Measurements from ENCODE around the gene FBXL17.

DNA sequence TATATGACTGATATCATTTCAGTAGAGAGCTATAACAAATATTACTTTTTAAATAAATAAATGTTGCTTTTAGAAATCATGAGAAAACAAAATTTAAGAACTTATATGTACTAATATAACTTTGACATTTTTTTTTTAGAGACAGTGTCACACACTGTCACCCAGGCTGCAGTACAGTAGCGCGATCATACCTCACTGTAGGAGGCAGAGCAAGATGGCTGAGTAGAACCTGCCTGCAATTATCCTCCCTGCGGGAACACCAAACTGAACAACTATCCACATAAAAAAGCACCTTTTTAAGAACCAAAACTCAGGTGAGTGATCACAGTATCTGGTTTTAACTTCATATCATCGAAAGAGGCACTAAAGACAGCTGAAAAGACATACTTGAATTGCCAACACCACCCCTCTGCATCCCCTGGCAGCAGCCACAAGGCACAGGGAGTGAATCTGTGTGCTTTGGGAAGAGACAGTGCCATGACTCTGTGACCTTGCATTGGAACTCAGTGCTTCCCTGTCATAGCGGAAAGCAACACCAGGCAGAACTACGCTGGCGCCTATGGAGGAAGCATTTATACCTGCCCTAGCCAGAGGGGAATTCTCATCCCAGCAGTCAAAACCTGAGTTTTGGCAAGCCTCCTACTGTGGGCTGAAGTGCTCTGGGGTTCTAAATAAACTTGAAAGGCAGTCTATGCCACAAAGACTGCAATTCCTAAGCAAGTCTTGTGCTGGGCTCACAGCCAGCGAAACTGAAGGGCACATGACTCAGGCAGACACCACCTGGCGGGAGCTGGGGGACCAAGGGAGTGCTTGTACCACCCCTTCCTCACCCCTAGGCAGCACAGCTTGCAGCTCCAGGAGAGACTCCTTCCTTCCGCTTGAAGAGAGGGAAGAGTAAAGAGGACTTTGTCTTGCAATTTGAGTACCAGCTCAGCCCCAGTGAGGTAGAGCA lies 142.7 kb downstream of the FBXL17 start:
- TF ChIP-seq, protein P1, sequence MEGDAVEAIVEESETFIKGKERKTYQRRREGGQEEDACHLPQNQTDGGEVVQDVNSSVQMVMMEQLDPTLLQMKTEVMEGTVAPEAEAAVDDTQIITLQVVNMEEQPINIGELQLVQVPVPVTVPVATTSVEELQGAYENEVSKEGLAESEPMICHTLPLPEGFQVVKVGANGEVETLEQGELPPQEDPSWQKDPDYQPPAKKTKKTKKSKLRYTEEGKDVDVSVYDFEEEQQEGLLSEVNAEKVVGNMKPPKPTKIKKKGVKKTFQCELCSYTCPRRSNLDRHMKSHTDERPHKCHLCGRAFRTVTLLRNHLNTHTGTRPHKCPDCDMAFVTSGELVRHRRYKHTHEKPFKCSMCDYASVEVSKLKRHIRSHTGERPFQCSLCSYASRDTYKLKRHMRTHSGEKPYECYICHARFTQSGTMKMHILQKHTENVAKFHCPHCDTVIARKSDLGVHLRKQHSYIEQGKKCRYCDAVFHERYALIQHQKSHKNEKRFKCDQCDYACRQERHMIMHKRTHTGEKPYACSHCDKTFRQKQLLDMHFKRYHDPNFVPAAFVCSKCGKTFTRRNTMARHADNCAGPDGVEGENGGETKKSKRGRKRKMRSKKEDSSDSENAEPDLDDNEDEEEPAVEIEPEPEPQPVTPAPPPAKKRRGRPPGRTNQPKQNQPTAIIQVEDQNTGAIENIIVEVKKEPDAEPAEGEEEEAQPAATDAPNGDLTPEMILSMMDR (IDR thresholded peaks at IDR 0.05; ENCODE audit: borderline replicate concordance, extremely low read depth, low read length, poor library complexity, severe bottlenecking), result no peak
- no peak for TF ChIP-seq EZH2 (IDR thresholded peaks at IDR 0.05; ENCODE audit: borderline replicate concordance, low read depth, low read length, severe bottlenecking)

All from DND-41 (cell line).